ENCODE data around the gene PIK3R5.

Gene PIK3R5

DNA sequence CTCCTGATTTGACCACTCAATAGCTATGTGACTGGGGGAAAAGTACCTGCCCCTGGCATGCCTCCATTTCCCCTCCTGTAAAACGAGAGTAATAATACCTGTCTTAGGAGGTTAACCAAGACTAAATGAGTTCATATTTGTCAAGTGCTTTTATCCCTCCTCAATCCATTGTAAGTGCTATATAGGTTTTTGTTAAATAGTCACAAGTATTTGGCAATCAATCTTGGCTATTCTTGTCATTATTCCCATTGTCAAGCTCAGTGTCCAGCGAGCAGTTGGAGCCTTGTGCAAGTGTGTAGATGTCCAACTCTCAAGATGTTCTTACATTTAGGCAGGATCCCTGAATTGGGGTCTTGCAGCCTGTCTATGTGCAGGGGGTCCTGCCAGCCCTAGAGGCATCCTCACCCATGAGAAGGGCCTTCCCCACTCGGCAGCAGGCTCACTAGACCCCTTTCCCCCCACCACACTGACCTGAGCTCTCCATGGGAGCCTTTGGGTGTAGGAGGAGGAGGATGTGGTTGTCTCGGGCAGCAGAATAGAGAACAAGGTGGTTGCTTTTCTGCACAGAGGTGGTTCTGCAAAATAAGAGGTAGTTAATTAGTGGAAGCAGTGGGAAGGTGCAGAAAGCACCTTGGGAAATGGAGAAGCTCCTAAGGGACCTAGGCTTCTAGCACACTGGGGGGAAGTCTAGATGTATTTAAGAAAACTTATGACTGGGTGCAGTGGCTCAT, 116.0 kb downstream of the PIK3R5 start:
- DNase-seq, result no peak

DNA sequence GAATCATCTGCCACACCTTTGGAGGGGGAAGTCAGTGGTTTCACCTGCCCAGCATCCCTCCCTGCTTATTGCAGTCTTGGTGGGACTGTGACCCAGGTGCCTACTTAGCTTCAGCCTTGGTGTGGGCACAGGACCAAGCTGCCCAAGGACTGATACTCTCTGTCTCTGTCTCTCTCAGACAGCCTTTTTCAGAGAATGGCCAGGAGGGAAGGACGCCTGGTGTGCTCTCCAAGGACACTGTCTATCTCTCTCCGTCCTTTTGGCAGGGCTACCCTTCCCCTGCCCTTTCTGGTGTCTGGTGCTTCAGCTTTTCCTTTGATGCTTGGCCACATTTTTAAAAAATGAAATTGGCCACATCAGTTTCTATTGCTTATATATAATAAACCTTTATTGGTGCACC, 117.6 kb downstream of the PIK3R5 start:
- DNase-seq, result no peak

DNA sequence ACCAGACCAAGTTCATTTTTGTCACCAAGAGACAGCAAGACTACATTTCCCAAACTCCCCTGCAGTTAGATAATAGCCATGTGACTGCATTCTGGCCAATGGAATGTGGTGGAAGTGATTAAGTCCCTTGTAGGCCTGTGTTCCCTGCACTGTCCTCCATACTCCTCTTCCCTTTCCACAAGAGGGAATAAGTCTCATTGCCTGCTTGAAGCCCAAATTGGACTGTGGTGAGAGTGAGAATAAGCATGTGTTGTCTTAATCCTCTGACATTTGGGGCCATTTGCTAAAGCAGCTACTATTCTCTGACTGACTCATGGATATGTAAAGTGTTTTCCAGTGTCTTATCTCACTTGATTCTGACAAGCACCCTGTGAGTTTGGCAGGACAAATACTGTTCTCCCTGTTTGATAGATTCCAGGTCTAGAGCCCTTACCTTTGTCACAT, 118.7 kb downstream of the PIK3R5 start:
- peak; percentile 37 for DNase-seq

DNA sequence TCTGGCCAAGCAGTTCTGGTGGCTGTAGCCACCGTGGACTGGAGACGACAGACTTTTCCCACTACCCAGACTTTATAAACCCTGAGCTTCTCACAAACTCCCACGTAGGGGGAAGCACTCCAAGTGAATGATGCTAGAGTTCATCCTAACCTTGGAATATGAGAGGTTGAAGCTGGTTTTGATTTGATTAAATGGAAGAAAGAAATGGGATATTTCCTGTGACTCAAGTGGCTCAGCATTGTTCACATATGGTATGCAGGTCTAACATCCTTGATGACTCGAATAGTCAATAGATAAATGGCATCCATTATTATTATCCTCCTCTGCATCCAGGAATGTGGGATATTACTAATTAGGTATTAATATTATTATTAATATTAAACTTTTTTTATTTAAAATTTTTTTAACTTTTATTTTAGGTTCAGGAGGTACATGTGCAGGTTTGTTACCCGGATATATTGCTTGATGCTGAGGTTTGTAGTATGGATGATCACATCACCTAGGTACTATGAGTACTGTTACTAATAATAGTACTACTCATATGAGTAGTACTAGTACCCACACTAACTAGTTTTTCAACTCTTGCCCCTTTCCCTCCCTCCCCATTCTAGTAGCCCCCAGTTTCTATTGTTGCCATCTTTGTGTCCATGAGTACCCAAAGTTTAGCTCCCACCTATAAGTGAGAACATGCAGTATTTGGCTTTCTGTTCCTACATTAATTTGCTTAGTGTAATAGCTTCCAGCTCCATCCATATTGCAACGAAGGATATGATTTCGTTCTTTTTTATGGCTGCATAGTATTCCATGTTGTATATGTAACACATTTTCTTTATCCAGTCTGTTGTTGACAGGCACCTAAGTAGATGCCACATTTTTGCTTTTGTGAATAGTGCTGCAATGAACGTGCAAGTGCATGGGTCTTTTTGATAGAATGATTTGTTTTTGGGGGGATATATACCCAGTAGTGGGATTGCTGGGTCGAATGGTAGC, 121.0 kb downstream of the PIK3R5 start:
- DNase-seq, result no peak

DNA sequence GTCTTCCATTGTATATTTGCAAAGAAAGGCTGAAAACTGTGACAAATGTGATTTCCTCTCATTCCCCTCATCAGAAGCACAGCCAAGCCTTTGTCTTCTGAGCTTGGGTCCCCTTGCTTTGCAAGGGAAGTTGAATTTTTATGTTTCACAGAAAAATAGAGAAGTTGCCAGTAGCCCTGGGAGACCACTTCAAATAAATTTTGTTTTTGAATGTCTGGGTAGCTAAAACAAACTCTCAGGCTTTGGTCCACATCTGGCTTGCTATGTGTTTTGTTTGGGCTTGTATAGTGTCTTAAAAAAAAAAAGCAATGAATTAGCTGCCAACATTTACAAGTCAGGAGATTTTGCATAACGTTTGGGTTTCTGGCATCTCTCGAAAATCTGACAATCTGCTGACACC, 122.2 kb downstream of the PIK3R5 start:
- DNase-seq, result no peak

DNA sequence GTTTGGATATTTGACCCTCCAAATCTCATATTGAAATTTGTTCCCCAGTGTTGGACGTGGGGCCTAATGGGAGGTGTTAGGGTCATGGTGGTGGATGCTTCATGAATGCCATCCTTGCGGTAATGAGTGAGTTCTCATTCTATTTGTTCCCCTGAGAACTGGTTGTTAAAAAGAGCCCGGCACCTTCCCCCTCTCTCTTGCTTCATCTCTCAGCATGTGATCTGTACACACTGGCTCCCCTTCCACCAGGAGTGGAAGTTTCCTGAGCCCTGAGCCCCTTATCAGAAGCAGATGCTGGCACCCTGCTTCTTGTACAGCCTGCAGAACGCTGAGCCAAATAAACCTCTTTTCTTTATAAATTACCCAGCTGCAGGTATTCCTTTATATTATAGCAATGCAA, 123.7 kb downstream of the PIK3R5 start:
- DNase-seq, result no peak

DNA sequence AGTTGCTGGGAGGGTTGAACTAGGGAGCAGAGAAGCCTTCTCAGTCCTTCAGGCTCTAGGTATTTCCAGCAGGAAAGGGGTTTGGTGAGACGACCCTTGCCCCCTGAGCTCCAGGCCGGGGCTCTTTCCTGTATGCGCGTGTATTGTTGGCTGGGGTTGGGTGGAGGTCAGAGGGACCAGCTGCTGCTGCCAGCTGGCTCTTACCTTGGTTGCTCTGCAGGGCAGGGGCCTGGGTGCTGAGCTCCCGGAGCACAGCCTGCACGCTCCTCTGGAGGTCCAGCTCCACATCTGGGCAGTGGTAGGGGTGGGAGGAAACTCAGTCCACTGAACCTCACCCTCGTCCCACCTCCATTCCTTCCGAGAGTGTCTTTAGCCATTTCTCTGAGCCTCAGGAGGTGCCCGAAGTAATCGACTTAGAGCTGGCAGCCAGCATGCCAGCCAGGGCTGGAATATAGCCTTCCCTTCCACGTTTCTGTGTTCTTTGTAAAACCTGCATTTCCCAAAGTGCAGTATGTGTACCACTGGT, 126.0 kb downstream of the PIK3R5 start:
- no peak for DNase-seq

DNA sequence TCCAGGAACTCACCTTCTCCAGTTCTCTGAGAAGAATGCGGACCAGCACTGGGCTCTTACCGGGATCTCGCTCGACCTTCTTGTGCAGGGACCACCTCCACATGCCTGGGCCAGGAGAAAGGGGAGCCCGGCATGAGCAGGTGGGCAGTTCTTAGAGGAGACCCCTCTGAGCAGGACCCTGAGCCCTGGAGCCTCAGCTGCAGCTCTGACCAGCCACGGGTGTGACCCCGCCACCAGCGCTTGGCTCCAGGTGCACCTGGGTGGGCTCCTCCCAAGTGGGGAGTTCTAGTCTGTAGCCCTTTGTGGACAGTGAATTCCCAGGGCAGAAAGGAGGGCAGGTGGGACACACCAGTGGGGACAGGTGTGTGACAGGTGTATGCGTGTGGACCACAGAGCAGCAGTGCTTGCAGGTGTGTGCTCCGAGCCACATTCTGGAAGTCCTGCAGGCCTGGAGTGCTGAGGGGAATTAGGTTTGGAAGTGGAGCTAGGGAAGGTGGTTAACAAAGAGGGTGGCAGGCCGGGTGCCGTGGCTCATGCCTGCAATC, 126.9 kb downstream of the PIK3R5 start:
- DNase-seq, result no peak

DNA sequence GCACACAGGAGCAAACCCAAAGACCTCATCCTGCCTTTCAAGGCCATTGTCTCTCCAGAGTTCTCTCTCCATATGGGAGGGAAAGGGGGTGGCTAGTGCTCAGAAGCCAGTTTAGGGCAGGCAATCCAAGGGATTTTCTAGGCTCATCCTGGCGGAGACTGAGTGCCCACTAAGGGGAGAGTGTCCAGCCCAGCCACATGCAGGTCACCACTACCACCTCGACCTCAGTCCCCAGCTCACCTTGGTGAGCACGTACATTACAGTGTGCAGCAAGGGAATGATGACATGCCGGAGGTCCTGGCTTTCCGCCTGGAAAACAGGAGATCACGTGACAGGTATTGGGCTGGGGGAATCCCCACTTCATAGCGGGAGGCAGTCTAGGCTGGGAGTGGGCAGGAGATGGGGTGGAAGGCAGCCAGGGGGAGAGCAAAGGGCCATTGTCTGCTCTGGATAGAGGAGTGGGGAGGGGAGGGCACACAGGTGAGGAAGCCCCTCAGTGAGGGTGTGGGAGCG, 127.9 kb downstream of the PIK3R5 start:
- DNase-seq, result no peak

DNA sequence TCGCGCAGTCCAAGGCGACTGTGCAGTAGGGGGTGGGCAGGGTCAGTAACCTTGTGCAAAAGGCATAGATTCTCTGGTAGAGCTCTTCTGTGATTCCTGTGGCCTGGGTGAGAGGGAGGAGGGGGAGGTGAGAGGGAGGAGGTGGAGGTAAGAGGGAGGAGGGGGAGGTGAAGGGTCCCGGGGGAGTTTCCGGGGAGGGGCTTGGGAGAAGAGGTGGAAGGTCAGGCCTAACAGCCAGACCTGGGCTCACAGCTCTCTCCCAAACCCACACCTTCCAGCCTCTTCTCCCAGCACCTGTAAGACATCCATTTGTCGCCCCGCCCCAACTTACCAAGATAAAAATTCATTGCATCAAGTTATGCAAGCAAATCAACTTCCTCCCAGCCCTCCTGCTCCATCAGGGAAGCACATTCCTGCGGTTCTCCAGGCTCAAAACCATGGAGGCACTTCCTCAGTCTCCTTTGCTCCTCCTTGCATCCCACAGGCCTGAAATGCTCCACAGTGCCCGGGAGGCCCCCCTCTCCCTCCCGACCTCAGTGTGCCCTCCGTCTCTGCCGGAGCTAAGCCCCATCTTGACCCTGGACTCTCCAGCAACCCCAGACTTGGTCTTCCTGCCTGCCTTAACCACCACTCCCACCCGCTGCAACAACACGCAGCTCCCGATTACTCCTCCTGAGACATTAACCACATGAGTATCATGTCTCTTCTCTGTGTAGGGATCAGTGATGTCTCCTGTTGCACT, 128.5 kb downstream of the PIK3R5 start:
- DNase-seq, result no peak

DNA sequence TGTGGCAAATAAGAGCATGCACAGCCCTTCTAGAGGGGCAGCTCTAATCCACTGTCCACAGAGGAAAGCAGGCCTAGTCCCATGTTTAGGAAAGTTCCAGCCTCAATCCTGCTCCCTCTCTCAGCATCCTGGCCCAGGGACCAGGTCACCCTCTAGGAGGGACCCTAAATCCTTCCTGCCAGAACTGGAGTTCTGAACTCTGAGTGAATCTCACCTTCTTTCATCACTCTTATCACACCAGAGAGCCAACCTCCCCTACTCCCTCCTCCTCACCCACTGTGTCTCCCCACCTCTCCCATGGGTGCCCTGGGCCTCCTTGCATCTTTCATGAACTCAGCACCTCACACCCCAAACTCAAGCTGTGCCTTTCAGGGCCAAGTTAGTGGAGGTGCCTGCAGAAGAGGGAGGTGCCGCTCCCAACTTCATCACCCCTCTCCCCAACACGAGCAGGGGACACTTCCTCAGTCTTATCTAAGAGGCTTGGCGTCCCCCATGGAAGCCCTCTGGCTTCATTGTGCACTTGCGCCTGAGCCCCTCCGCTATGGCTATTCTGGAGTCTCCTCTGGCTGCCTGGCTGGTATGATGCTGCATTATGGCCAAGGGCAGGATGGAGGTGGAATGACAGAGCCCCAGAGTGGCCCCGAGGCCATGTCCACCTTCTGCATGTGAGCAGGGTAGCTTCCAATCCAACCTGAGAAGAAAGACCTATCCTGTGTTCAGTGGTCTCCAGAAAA, 129.7 kb downstream of the PIK3R5 start:
- DNase-seq, result no peak

DNA sequence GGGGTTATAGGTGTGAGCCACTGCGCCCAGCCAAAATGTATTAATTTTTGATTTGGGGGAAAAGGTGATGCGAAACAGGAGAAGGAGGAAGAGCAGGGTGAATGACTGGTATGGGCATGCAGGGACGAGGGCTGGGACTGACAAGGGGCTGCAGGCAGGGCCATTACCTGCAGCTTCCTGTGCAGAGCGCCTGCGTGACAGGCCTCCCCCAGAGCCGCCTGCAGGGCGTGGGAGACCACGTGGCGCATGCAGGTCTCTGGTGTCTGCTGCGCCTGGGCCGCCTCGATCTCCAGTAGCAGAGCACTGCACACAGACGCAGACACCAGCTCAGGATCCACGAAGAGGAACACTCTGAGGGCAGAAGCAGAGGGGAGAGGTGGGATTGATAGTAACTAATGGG, 130.4 kb downstream of the PIK3R5 start:
- DNase-seq, result no peak

DNA sequence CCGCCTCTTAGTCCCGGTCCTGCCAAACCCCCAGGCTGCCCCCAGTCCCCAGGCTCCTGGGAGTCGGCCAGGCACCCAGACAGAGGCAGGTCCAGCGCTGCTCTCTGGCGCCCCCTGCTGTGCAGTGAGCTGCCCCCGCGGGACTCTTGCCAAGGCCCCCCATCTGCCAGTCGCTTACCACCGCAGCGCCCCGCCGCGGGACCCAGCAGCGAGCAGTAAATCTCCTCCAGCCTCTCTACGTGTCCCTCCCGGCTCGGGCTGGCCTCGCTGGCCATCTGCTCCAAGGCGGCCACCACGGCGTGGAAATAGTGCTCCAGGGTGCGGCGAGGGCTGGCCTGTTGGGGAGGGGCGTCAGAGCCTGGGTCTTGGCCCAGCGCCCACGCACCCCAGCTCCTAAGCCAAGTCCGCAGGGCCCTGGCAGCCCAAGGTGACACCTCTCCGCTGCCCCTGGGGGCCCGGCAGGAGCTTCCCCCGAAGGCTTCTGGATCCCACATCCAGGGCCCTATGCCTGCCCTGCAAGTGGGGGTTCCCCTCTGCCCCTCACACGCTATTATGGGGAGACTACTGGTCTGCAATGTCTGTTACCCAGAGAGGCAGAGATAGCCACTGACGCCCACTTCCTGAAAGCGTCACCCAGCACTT, 132.7 kb downstream of the PIK3R5 start:
- peak; percentile 49 for DNase-seq

DNA sequence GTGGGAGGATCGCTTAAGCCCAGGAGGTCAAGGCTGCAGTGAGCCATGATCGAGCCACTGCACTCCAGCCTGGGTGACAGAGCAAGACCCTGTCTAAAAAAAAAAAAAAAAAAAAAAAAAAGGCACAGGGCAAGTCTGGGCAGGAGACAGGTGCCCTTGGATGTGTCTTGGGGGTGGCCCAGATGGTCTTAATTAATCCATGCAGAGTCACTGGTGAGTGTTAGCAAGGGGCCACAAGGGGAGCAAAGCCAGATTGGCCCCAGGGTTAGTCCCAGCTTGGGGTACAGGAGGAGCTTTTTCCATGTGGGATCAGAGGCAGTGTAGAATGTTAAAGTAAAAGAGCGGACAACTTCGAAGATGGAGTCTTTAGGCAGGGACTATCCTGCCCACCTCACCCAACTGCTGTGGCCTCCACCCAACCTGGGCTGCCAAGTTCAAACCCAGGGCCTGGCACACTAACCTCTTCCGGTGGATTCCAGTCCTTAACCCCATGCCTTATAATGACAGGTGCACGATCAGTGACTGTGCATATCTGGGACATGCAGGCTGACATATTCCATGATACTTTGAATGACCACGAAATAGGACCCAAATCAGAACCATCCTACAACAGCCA, 134.2 kb downstream of the PIK3R5 start:
- DNase-seq, result no peak

DNA sequence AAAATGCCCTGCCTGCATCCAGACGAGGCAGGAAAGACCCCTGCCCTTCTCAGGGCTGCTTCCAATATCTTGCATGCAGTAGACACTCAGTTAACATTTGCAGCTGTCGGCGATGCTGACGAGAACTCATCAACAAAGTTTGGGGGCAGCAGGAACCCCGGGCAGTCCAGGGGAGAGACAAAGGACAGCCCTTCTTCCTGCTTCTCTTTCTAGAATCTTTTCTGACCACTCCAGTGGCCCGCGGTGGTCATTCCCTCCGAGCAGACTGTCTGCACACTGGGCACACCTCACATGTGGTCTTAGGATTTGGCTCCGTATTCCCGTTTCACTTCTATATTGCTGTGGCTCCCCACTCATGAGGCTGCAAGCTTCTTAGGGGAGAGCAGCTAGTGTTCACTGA, 135.4 kb downstream of the PIK3R5 start:
- DNase-seq, result no peak

DNA sequence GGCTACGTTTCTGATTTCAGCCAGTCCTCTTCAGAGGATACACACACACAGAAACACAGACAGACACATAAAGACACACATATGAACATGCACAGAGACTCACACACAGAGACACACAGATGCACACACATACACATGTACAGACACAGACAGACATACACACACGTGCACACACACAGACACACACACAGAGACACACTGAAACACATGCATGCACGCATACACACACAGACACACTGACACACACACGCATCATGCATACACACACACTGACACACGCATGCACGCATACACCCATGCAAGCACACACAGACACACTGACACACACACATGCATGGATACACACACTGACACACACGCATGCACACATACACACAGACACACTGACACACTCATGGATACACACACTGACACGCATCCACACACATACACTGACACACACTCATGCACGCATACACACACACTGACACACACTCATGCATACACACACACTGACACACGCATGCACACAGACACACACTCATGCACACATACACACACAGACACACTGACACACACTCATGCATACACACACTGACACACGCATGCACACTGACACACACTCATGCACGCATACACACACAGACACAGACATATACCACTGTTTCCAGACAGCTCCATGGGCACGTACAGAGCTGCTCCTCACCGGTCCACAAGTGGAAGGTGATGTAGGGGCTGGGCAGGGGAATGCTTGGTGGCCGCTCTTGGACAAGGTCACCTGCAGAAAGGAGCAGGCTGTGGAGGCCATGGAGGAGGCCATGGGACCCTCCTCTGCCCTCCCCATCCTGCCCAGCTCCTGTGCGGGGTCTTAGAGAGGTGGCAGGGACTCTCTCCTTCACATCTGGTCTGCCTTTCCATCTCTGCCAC, 136.2 kb downstream of the PIK3R5 start:
- no peak for DNase-seq

All from DMS 273 treated with DMSO at 0.1 percent for 48 hours (cell line).